HG03521 (cell line): Measurements from ENCODE around the gene CCDC28B.
"Not testable (repeated sequence)": the region's sequence is repeated elsewhere in the genome, so short reads cannot be mapped to it uniquely, and the experiment has no call there.

Experiments used
- ATAC-seq: cut with Tn5 transposase; IDR thresholded peaks from one replicate; pipeline ENCODE4 v1.9.1; 2021; ENCODE audit warnings: mild to moderate bottlenecking, moderate library complexity; ENCODE audit not compliant: unreplicated experiment

The CCDC28B gene

DNA sequence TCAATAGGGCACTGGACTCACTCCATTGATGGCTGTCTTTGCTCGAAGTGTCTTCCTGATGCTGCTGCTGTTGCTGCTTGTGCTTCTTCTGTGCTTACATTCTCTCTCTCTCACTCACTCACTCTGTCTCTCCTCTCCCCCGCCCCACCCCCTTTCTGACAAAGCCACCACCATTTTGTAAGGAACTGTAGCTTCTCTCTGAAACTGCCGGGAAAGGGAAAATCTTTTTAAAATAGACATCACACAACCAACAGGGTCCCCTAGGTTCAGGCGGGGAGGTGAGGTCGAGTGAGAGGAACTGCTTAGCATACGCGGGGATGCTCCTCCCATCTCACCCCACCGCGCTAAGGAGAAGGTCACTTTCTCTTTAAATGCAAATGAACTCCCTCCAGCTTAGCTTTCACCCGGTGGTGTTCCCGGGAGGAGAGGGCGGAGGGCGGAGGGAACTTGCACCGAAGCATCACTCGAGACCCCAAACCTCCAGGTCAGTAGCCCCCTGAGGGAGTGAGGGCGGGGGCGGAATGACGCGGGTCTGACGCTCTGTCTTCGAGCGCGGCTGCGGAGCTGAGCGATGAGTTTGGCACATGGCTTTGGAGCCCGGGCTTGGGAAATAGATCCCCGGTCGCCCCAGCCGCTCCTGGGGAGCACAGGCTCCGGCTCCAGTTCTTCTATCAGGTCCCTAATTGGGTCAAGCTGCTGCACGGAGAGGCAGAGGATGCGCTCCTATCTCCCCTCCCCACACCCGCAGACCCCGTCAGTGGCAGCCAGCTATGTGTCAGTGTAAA, at the start of gene CCDC28B:
Gene CCDC28B, plus strand, starts transcription at position 370 of the 785 bp plus-strand sequence. CDS start 1,341 bp downstream, outside the sequence.
- ATAC-seq, result no peak

DNA sequence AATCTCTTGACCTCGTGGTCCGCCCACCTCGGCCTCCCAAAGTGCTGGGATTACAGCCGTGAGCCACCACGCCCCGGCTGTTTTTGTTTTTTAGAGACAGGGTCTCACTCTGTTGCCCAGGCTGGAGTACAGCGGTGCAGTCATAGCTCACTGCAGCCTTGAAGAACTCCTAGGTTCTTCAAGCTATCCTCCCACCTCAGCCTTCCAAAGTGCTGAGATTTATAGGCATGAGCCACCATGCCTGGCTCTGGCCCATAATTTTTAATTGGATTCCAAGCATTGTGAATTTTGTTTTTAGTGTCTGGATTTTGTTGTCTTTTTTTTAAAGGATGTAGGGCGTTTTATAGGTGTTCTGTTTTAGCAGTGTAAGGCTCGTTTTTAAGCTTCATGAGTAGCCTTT, 49.5 kb upstream of the CCDC28B start:
- ATAC-seq, result no peak

DNA sequence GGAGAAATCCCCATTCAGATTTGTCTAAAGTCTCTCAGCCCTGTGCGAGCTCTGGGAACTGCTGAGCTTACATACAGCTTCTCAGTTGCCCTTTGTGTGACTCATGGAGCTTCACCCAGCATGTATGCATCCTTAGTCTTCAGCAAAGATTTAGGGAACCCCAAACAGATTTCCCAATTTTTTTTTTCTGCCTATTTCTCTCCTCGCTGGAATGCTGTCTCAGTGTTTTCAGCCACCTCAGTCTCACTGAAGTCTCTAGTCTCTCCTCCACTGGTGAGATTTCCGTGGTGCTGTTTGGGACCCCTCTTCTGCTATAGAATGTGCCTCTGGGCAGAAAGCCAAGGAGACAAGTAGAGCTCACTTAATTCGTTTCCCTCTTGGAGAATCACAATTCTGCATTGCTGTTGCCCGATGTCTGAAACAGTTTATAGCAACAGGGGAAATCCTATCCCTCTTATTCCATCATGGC, 49.0 kb upstream of the CCDC28B start:
- no peak for ATAC-seq

DNA sequence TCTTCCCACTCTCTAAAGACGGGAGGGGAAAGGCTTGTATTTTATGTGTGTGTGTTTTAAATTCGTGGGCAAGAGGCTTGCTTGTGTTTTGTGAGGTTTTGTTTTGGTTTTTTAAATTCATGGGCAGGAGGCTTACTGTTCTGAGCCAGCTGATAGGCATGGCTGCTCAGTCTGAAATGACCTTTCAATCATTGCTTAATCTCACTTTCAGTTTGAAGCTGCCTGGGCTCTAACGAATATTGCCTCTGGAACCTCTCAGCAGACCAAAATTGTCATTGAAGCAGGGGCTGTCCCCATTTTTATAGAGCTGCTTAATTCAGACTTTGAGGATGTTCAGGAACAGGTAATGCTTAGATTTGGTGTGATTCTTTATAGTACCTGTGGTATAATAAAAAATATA, 41.2 kb upstream of the CCDC28B start:
- ATAC-seq, result no peak

DNA sequence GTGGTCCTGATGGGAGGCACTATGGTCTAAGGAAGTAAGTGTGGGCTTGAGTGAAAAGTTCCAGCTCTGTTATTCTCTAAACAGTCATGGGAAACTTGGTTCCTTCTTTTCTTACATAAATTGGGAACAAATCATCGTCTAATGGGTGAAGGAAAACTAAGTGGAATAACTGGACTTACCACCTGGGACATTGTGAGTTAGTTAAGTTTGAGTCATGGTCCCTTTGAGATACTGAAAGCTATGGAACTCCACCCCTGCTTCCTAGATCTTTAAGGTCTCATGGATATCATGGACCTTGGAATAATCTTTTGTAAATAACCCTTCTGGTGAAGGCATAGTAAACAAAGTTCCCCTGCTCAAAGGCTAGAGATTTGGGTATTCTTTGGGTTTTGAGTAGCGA, 37.0 kb upstream of the CCDC28B start:
- ATAC-seq, result no peak

DNA sequence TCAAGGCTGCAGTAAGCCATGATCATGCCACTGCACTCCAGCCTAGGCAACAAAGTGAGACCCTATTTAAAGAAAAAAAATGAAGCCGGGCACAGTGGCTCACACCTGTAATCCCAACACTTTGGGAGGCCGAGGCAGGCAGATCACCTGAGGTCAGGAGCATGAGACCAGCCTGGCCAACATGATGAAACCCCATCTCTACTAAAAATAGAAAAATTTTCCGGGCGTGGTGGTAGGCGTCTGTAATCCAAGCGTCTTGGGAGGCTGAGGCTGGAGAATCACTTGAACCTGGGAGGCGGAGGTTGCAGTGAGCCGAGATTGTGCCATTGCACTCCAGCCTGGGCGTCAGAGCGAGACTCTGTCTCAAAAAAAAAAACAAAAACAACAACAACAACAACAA, 34.8 kb upstream of the CCDC28B start:
- ATAC-seq, result not testable (repeated sequence)

DNA sequence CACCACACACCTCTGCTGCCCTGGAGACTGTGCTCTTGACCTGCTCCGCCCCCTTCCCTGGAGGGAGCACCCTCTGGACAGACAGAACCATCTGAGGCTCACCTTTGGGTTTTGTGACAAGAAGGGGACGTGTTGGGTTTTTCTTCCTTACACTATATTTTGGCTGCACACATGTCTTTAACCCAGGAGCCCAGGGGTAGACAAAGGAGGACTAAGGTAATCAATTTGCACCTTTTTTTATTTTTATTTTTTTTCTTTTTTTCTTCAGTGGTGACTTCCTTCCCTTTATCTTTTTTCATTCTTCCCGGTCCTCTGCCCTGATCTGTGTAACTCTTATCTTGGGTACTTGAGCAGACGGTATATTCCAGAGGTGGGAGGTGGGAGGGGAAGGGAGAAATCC, 29.4 kb upstream of the CCDC28B start:
- no peak for ATAC-seq

DNA sequence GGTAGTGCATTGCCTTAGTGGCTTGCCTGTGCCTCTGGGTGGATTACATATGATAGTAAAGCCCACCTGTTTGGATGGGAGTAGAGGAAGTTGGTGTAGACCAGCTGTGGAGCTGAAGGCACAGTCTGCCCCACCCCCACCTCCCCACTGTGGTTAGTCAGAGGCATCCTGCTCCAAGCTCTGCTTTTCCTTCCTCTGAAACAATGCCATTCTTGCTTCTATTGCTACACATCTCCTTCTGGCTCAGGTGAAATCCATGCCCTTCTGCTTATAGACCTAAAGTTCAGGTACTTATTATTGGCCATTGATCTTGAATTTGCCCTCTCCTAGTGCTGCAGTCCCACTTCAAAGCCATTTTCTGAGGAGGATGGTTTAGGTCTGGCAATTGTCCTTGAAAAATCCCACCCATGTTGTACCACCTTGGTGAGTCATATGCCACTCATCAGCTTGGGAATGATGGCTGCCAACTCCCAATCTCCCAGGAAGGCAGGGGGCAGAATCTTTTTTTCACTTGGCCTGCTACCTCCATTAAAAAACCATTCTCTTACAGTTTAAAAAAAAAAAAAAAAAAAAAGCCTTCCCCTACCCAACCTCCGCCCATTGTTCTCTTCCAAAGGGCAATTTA, 27.7 kb upstream of the CCDC28B start:
- no peak for ATAC-seq

DNA sequence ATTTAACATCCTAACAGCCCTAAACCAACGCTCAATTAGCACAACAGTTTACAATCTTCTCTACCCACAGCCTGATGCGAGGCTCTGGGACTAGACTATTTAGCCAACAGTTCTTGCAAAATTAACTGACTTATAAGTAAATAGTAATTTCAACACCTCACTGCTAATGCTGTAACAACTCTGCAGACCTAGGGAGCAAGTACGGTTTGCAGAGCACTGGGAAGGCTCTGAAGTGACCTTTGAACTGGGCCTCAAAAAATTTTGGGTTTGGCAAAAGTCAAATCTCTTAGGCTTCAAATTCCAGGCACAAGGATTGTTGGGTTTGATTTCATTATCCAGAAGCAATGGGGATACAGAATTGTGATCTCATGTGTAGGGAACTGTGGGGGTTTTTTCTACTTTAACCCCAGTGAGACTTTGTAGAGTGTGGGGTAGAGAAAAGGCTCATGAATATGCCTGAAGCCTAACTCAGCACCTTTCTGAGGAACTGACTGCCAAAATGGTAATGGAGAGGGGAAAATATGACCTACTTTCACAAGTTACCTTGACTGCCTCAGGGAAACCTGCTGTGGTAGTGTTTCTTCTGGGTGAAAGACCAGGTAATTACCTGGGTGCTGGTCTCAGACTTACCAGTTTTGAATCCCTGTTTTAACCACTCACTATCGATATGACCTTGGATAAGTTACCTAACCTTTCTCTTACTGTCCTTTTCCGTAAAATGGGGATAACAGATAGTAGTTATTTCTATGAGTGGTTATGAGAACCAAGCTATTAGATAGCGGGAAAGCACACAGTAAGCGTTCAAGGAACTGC, 21.8 kb upstream of the CCDC28B start:
- no peak for ATAC-seq

DNA sequence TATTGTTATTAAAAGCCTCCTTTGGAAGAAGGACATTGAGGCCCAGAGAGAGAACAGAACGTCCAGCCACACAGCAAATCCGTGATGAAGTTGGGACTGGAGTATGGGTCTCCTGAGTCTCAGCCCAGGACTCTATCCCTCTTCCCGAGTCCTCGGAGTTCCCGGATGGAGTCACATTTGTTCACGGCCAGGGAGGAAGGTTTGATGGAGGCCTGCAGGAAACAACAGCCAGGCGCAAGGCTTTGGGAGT, 21.3 kb upstream of the CCDC28B start:
- no peak for ATAC-seq

DNA sequence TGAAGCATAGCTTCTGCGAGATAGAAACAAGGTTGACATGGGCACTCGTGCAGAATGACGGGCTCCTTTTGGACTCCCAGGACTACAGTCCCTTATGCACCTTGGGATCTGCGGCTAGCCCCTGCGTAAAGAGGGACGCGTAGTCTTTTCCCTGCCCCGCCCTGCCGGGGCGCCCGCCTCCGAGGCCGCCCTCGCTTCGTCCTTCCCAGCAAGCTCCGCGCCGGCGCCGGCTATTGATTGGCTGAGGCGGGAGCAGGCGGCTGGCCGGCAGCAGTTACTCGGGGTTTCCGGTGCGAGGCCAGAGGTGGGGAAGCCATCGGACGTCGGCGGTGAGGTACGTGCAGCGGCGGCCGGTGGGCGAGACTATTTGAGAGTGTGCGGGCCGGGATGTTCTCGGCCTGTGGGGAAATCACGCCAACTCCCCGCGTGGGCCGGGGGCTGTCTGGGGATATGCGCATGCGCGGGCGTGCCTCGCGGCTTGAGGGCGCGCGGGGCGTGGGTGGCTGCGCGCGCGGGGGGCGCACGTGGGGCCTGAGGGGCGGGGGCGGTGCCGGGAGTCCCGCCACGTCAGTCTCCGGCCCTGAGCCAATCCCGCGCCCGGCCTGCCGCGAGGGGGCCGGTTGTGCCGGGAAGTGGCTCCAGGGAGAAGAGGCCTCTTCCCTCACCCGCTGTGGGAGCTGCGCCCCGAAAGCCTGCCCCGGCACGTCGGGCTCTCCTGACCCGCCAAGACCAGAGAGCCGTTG, 20.8 kb upstream of the CCDC28B start, which contains the start of gene TXLNA:
Gene TXLNA, plus strand, starts transcription at position 233 of the 743 bp plus-strand sequence. CDS start 671 bp downstream, outside the sequence.
- peak; percentile 82 for ATAC-seq

DNA sequence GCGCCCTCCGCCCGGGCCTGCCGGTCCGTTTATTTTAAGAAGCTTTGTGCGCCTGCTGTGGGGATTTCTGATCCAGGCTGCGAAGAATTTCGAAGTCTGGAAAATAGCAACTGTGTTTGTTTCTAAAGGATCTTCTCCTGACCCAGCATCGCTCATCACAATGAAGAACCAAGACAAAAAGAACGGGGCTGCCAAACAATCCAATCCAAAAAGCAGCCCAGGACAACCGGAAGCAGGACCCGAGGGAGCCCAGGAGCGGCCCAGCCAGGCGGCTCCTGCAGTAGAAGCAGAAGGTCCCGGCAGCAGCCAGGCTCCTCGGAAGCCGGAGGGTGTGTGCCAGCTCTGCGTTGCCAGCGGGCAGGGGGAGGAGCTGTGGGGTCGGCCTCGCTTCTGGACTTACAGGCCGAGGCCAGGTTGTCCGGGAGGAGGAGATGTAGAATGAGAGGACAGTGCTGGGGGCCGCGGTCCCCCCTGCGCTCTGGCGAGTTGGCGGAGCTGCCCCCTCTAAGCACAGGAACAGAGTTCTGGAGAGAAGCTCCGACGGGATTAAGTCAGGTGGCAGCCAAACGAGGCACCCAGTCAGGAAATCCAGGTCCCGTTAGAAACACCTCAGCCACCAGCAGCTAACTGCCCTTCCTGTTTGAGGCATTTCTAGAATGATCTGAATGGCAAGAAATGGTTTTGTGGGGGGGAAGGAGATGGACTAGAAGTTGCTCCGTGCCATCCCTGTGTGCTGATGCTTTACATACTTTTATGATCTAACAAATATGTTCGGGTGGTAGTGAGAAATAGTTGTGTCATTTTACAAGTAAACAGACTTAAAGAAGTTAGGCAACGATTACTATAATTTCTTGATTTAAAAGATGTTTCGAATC, 20.0 kb upstream of the CCDC28B start:
- no peak for ATAC-seq

DNA sequence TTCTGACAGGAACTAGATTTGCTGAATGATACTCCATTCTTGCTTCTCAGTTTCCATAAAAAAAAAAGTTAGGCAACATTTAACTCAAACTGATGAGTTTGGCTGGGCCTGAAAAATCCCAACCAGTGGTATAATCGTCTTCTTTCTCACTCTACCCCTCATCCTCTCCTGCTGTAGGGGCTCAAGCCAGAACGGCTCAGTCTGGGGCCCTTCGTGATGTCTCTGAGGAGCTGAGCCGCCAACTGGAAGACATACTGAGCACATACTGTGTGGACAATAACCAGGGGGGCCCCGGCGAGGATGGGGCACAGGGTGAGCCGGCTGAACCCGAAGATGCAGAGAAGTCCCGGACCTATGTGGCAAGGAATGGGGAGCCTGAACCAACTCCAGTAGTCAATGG, 19.3 kb upstream of the CCDC28B start:
- no peak for ATAC-seq

DNA sequence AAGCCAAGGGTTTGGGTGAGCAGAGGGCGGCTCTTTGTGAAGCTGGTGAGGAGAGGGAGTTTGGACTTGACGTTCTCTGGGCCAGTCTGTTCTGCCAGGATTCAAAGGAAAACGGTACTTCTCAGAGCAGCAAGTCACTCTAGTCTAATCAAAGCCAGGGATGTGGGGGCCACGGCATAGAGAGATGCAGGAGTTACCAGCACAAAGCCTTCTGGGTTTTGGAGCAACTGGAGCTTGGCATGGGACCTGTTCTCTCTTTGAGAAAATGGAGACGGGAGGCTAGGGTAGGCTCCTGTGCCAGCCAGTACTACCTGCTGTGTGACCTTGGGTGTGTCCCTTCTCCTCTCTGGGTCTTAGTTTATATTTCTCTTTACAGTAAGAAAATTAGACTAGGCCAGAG, 18.8 kb upstream of the CCDC28B start:
- no peak for ATAC-seq

DNA sequence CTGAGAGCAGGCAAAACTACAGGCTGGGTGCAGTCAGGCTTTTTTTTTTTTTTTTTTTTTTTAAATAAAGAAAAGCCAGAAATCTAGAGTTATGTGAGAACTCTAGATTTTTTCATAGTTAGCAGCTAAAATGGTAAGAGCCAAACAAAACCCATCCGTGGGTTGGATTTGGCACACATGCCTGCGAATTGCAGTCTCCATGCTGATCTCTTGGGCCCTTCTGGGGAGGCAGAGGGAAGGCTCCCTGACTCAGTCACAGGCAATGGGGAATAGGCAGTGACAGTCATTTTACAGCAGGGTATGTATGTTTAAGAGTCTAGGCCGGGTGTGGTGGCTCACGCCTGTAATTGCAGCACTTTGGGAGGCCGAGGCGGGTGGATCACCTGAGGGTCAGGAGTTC, 18.3 kb upstream of the CCDC28B start:
- no peak for ATAC-seq

DNA sequence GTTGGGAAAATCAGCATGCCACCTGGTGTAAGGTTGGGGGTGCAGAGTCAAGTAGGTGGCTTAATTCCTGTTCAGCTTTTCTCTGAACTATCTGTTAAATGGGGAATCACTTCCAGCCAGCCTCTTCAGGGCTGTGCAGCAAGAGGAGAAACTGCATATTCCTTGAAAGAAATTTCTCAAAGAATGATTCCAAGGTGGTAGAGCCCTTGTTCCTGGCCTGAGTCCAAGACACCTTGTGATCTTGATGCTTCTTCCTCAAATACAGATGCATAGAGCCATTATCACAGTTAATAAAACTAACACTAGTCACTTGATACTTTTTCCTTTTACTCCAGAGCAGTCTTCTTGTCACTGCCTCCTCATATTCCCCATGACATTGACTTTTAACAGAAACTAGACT, 15.7 kb upstream of the CCDC28B start:
- ATAC-seq, result no peak

DNA sequence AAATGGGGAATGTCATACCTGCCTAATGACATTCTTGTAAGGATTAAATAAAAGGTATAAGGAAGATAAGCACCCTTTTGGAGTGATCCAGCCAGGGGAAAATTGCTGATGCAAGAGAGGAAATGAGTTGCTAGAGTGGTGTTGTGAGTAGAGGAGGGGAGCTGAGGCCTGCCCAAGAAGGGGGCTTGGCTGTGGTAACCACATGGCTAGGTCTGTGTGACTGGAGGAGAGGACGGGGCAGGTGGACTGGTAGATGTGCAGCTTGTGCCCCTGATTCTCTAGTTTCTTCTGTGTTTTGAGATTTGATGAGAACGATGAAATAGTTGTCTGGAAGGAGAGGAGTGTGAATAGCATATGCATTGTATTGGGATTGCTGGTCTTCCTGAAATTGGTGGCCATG, 14.3 kb upstream of the CCDC28B start:
- ATAC-seq, result no peak

DNA sequence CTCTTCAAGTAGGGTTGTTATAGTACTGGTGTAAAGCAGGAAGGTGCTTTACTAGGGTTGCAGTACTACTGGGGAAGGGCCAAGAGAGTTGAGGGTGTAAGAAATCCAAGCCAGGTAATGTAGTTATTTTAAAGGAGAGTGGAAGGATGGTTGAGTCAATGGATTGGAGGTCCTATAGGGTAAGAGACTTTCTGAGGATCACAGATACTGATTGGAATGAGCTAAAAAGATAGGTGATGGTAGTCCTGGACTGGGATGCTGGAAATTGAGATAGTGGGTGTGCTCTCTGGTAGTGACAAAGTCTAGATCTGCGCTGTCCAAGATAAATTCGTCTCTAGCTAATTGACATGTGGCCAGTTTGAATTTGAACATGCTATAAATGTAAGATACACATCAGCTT, 13.9 kb upstream of the CCDC28B start:
- no peak for ATAC-seq

DNA sequence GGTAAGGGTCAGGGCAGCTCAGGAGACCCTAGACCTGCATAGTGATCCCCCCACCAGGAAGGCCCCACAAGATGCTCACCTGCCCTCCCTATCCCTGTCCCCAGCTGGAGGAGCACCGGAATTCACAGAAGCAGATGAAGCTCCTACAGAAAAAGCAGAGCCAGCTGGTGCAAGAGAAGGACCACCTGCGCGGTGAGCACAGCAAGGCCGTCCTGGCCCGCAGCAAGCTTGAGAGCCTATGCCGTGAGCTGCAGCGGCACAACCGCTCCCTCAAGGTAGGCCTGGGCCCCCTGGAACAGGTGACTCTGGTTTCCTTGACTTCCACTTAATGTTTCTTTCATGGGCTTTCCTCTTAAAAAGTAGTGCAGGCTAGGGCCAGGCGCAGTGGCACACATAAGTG, 12.5 kb upstream of the CCDC28B start:
- ATAC-seq, result no peak
